Activated naive CD8-positive, alpha-beta T cell (primary cell): ENCODE data around the gene CLEC2L.

Source experiments
- H3K27ac Mint-ChIP-seq: one replicate; pipeline ENCODE4 v1.8.0; 2021; ENCODE audit warnings: mixed read lengths
- H3K27me3 Mint-ChIP-seq: one replicate; pipeline ENCODE4 v1.8.0; 2021; ENCODE audit warnings: mixed read lengths
- H3K36me3 Mint-ChIP-seq: one replicate; pipeline ENCODE4 v1.8.0; 2021; ENCODE audit warnings: mixed read lengths
- H3K4me1 Mint-ChIP-seq: one replicate; pipeline ENCODE4 v1.8.0; 2021; ENCODE audit warnings: low read depth, mixed read lengths
- H3K4me3 Mint-ChIP-seq: one replicate; pipeline ENCODE4 v1.8.0; 2021; ENCODE audit warnings: mild to moderate bottlenecking, mixed read lengths
- H3K9me3 Mint-ChIP-seq: one replicate; pipeline ENCODE4 v1.8.0; 2021; ENCODE audit warnings: low read depth, mixed read lengths

CLEC2L gene

GRCh38 chr7:139523199-139523941 lies at the start of gene CLEC2L:
Gene CLEC2L (plus strand): TSS chr7:139523685. CDS start chr7:139523928, 243 bp downstream.
- Mint-ChIP-seq H3K4me3 (peak within 1 kb of the TSS; percentile 64), H3K9me3 (no peaks in the 10 kb centered on the region), H3K27ac (no peak within 1 kb of the TSS), H3K36me3 (peaks cover 3% of the 10 kb centered on the region), H3K4me1 (peaks cover 5% of the 10 kb centered on the region), H3K27me3 (peaks cover 21% of the 10 kb centered on the region)

- H3K9me3 Mint-ChIP-seq = peaks cover 5% of the 10 kb centered on the region
- no peak overlapping the region for H3K27ac Mint-ChIP-seq
- H3K4me3 Mint-ChIP-seq = no peak overlapping the region
Measured at GRCh38 chr7:139476139-139476538, 47.3 kb upstream of the CLEC2L start.

GRCh38 chr7:139476891-139477290 lies 46.6 kb upstream of the CLEC2L start:
- Mint-ChIP-seq H3K4me1 (no peaks in the 10 kb centered on the region), H3K36me3 (peaks cover 5% of the 10 kb centered on the region), H3K4me3 (no peak overlapping the region), H3K9me3 (peaks cover 5% of the 10 kb centered on the region), H3K27me3 (peaks cover 2% of the 10 kb centered on the region), H3K27ac (no peak overlapping the region)

More at GRCh38 chr7:139476139-139476538, 47.3 kb upstream of the CLEC2L start:
- Mint-ChIP-seq H3K4me1 (no peaks in the 10 kb centered on the region), H3K27me3 (peaks cover 1% of the 10 kb centered on the region), H3K36me3 (peaks cover 5% of the 10 kb centered on the region)

GRCh38 chr7:139479620-139480019 lies 43.9 kb upstream of the CLEC2L start:
- H3K4me3 Mint-ChIP-seq = no peak overlapping the region
- H3K27me3 Mint-ChIP-seq = peaks cover 7% of the 10 kb centered on the region
- H3K36me3 Mint-ChIP-seq = no peaks in the 10 kb centered on the region
- H3K4me1 Mint-ChIP-seq = peaks cover 6% of the 10 kb centered on the region
- H3K27ac Mint-ChIP-seq = no peak overlapping the region
- H3K9me3 Mint-ChIP-seq = no peaks in the 10 kb centered on the region

- peaks cover 9% of the 10 kb centered on the region for H3K27me3 Mint-ChIP-seq
Measured at GRCh38 chr7:139481364-139481763, 42.1 kb upstream of the CLEC2L start.

GRCh38 chr7:139482122-139482521 lies 41.4 kb upstream of the CLEC2L start:
- Mint-ChIP-seq H3K36me3 (no peaks in the 10 kb centered on the region), H3K27me3 (peaks cover 9% of the 10 kb centered on the region), H3K9me3 (no peaks in the 10 kb centered on the region), H3K4me3 (peak overlapping the region; percentile 76), H3K4me1 (peaks cover 6% of the 10 kb centered on the region), H3K27ac (no peak overlapping the region)

More at GRCh38 chr7:139481364-139481763, 42.1 kb upstream of the CLEC2L start:
- H3K4me3 Mint-ChIP-seq = no peak overlapping the region
- H3K27ac Mint-ChIP-seq = no peak overlapping the region
- H3K4me1 Mint-ChIP-seq = peaks cover 6% of the 10 kb centered on the region
- H3K36me3 Mint-ChIP-seq = no peaks in the 10 kb centered on the region
- no peaks in the 10 kb centered on the region for H3K9me3 Mint-ChIP-seq

GRCh38 chr7:139482662-139483466 lies 40.6 kb upstream of the CLEC2L start:
- Mint-ChIP-seq H3K27me3 (peaks cover 9% of the 10 kb centered on the region), H3K36me3 (no peaks in the 10 kb centered on the region), H3K4me1 (peaks cover 6% of the 10 kb centered on the region), H3K27ac (no peak overlapping the region), H3K4me3 (peak overlapping the region; percentile 76), H3K9me3 (no peaks in the 10 kb centered on the region)

- H3K36me3 Mint-ChIP-seq = peaks cover under 1% of the 10 kb centered on the region
- no peak overlapping the region for H3K27ac Mint-ChIP-seq
- peaks cover 2% of the 10 kb centered on the region for H3K4me1 Mint-ChIP-seq
- H3K9me3 Mint-ChIP-seq = peaks cover under 1% of the 10 kb centered on the region
- peaks cover 5% of the 10 kb centered on the region for H3K27me3 Mint-ChIP-seq
- H3K4me3 Mint-ChIP-seq = no peak overlapping the region
Measured at GRCh38 chr7:139487366-139488080, 36.0 kb upstream of the CLEC2L start.

- peaks cover 2% of the 10 kb centered on the region for H3K4me1 Mint-ChIP-seq
- no peak overlapping the region for H3K27ac Mint-ChIP-seq
- peaks cover 3% of the 10 kb centered on the region for H3K36me3 Mint-ChIP-seq
- peaks cover 5% of the 10 kb centered on the region for H3K9me3 Mint-ChIP-seq
- peaks cover 5% of the 10 kb centered on the region for H3K27me3 Mint-ChIP-seq
- H3K4me3 Mint-ChIP-seq = no peak overlapping the region
Measured at GRCh38 chr7:139488810-139489209, 34.7 kb upstream of the CLEC2L start.

- H3K4me1 Mint-ChIP-seq = no peaks in the 10 kb centered on the region
- H3K36me3 Mint-ChIP-seq = peaks cover 3% of the 10 kb centered on the region
- H3K4me3 Mint-ChIP-seq = no peak overlapping the region
- H3K27ac Mint-ChIP-seq = no peak overlapping the region
- H3K9me3 Mint-ChIP-seq = peaks cover 5% of the 10 kb centered on the region
- peaks cover 2% of the 10 kb centered on the region for H3K27me3 Mint-ChIP-seq
Measured at GRCh38 chr7:139490130-139490529, 33.4 kb upstream of the CLEC2L start.

- Mint-ChIP-seq H3K4me3 (no peak overlapping the region), H3K27me3 (peaks cover 1% of the 10 kb centered on the region), H3K4me1 (no peaks in the 10 kb centered on the region), H3K9me3 (peaks cover 5% of the 10 kb centered on the region), H3K36me3 (peaks cover 3% of the 10 kb centered on the region), H3K27ac (no peak overlapping the region)
Measured at GRCh38 chr7:139492293-139492692, 31.2 kb upstream of the CLEC2L start.

- Mint-ChIP-seq H3K27me3 (peaks cover 2% of the 10 kb centered on the region), H3K9me3 (peaks cover 5% of the 10 kb centered on the region), H3K27ac (no peak overlapping the region), H3K36me3 (peaks cover 3% of the 10 kb centered on the region), H3K4me3 (no peak overlapping the region), H3K4me1 (peaks cover 2% of the 10 kb centered on the region)
Measured at GRCh38 chr7:139494835-139495579, 28.5 kb upstream of the CLEC2L start.

- H3K4me3 Mint-ChIP-seq = no peak overlapping the region
- peaks cover 3% of the 10 kb centered on the region for H3K4me1 Mint-ChIP-seq
- peaks cover 3% of the 10 kb centered on the region for H3K27me3 Mint-ChIP-seq
- peaks cover 5% of the 10 kb centered on the region for H3K9me3 Mint-ChIP-seq
- no peak overlapping the region for H3K27ac Mint-ChIP-seq
- peaks cover 3% of the 10 kb centered on the region for H3K36me3 Mint-ChIP-seq
Measured at GRCh38 chr7:139495580-139496125, 27.8 kb upstream of the CLEC2L start.

GRCh38 chr7:139496528-139496927 lies 27.0 kb upstream of the CLEC2L start:
- Mint-ChIP-seq H3K27me3 (peaks cover 3% of the 10 kb centered on the region), H3K4me3 (no peak overlapping the region), H3K9me3 (peaks cover 5% of the 10 kb centered on the region), H3K36me3 (peaks cover 3% of the 10 kb centered on the region), H3K4me1 (peaks cover 3% of the 10 kb centered on the region), H3K27ac (no peak overlapping the region)
